AG10803 (cell line): Measurements from ENCODE around the gene CXCL10.

Experiments
- DNase-seq: peaks from one replicate; pipeline ENCODE4 v3.0.0; 2010; ENCODE audit warnings: low read depth
- H3K4me3 ChIP-seq: 2 replicates; pipeline ENCODE4 v1.5.1; 2011; ENCODE audit warnings: mild to moderate bottlenecking, low read length, control low read depth
- CTCF ChIP-seq: conservative IDR thresholded peaks from 2 replicates; pipeline ENCODE4 v1.5.1; 2011; ENCODE audit warnings: mild to moderate bottlenecking, low read length, control low read depth, inconsistent platforms

The CXCL10 gene

GRCh38 chr4:76036855-76037254 lies 13.6 kb upstream of the CXCL10 start:
- no peak overlapping the region for H3K4me3 ChIP-seq
- DNase-seq = no peak
- TF ChIP-seq CTCF = no peak

- no peak within 1 kb of the TSS for H3K4me3 ChIP-seq
Observed at GRCh38 chr4:76035799-76036380, 12.6 kb upstream of the CXCL10 start, which contains the start of gene CXCL11. Gene CXCL11, minus strand, starts transcription at chr4:76036070. Its CDS starts 83 bp downstream, at chr4:76035987.

GRCh38 chr4:76035141-76035540 lies 11.8 kb upstream of the CXCL10 start:
- no peak overlapping the region for H3K4me3 ChIP-seq
- TF ChIP-seq CTCF = no peak
- DNase-seq = no peak

More at GRCh38 chr4:76035799-76036380, 12.6 kb upstream of the CXCL10 start, which contains the start of gene CXCL11:
- no peak for DNase-seq
- TF ChIP-seq CTCF = no peak

- no peak for DNase-seq
- no peak overlapping the region for H3K4me3 ChIP-seq
- no peak for TF ChIP-seq CTCF
Observed at GRCh38 chr4:76029300-76029699, 6.0 kb upstream of the CXCL10 start.

- DNase-seq = no peak
- no peak overlapping the region for H3K4me3 ChIP-seq
- TF ChIP-seq CTCF = no peak
Observed at GRCh38 chr4:76028350-76028765, 5.1 kb upstream of the CXCL10 start.

GRCh38 chr4:76024065-76024464 lies 768 bp upstream of the CXCL10 start:
- no peak for TF ChIP-seq CTCF

GRCh38 chr4:76022677-76023076 lies 620 bp downstream of the CXCL10 start:
- no peak overlapping the region for H3K4me3 ChIP-seq
- no peak for DNase-seq
- TF ChIP-seq CTCF = no peak

More at GRCh38 chr4:76024065-76024464, 768 bp upstream of the CXCL10 start:
- H3K4me3 ChIP-seq = no peak overlapping the region
- no peak for DNase-seq
